BE2C (cell line): Measurements from ENCODE around the gene KMT2A.
A peak's percentile ranks its signal among the peaks of the same experiment; 100 is the strongest.
"Not testable (repeated sequence)": the region's sequence is repeated elsewhere in the genome, so short reads cannot be mapped to it uniquely, and the experiment has no call there.

Experiments
- DNase-seq: peaks from one replicate; pipeline ENCODE4 v3.0.0-alpha.2; 2020
- H3K27me3 ChIP-seq: fragments of 250-450 bp; sonication (Bioruptor Pico); 2 replicates; pipeline ENCODE4 v1.5.1; 2020; ENCODE audit warnings: mild to moderate bottlenecking
- H3K36me3 ChIP-seq: fragments of 250-450 bp; sonication (Bioruptor Pico); 2 replicates; pipeline ENCODE4 v1.5.1; 2020; ENCODE audit warnings: mild to moderate bottlenecking
- H3K4me1 ChIP-seq: fragments of 250-450 bp; sonication (Bioruptor Pico); 2 replicates; pipeline ENCODE4 v1.5.1; 2020
- H3K4me3 ChIP-seq: 2 replicates; pipeline ENCODE4 v1.5.1; 2011; ENCODE audit warnings: low read depth, low read length
- H3K9me3 ChIP-seq: fragments of 250-450 bp; sonication (Bioruptor Pico); 2 replicates; pipeline ENCODE4 v1.5.1; 2020
- TF ChIP-seq, protein P1 (sequence below): IDR thresholded peaks from 2 replicates; pipeline ENCODE4 v1.5.1; 2012; ENCODE audit warnings: mild to moderate bottlenecking, low read depth, low read length

Gene KMT2A

DNA sequence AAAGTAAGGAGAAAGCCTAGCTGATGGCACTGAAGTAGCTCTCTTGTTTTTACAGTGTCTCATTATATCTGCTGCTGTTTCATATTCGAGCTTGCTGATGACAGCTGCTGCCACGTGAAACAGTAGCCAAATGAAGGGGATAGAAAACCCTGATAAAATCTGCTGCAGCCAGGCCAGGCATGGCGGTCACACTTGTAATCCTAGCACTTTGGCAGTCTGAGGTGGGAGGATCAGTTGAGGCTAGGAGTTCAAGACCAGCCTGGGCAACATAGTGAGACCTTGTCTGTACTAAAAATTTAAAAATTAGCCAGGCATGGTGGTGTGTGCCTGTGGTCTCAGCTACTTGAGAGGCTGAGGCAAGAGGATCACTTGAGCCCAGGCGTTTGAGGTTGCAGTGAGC lies 116.0 kb downstream of the KMT2A start:
- no peaks in the 10 kb centered on the region for H3K27me3 ChIP-seq
- DNase-seq: no peak
- TF ChIP-seq, protein P1, sequence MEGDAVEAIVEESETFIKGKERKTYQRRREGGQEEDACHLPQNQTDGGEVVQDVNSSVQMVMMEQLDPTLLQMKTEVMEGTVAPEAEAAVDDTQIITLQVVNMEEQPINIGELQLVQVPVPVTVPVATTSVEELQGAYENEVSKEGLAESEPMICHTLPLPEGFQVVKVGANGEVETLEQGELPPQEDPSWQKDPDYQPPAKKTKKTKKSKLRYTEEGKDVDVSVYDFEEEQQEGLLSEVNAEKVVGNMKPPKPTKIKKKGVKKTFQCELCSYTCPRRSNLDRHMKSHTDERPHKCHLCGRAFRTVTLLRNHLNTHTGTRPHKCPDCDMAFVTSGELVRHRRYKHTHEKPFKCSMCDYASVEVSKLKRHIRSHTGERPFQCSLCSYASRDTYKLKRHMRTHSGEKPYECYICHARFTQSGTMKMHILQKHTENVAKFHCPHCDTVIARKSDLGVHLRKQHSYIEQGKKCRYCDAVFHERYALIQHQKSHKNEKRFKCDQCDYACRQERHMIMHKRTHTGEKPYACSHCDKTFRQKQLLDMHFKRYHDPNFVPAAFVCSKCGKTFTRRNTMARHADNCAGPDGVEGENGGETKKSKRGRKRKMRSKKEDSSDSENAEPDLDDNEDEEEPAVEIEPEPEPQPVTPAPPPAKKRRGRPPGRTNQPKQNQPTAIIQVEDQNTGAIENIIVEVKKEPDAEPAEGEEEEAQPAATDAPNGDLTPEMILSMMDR: no peak
- no peaks in the 10 kb centered on the region for H3K4me1 ChIP-seq
- no peaks in the 10 kb centered on the region for H3K9me3 ChIP-seq
- H3K36me3 ChIP-seq: peaks cover 9% of the 10 kb centered on the region
- no peak overlapping the region for H3K4me3 ChIP-seq

DNA sequence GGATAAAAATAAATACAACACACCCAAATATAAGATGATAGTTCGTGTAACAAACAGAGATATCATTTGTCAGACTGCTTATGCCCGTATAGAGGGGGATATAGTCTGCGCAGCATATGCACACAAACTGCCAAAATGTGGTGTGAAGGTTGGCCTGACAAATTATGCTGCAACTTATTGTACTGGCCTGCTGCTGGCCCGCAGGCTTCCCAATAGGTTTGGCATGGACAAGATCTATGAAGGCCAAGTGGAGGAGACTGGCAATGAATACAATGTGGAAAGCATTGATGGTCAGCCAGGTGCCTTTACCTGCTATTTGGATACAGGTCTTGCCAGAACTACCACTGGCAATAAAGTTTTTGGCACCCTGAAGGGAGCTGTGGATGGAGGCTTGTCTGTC lies 124.5 kb downstream of the KMT2A start:
- TF ChIP-seq, protein P1: no peak
- Histone ChIP-seq H3K27me3 (no peaks in the 10 kb centered on the region), H3K4me1 (no peaks in the 10 kb centered on the region), H3K9me3 (no peaks in the 10 kb centered on the region), H3K36me3 (peaks cover 7% of the 10 kb centered on the region), H3K4me3 (no peak overlapping the region)
- DNase-seq: no peak

- peak overlapping the region; percentile 84 for H3K4me3 ChIP-seq
- no peaks in the 10 kb centered on the region for H3K4me1 ChIP-seq
- H3K9me3 ChIP-seq: no peaks in the 10 kb centered on the region
- no peaks in the 10 kb centered on the region for H3K36me3 ChIP-seq
- TF ChIP-seq, protein P1: no peak
- DNase-seq: no peak
- H3K27me3 ChIP-seq: no peaks in the 10 kb centered on the region
Observed at GRCh38 chr11:118565051-118565450, 128.8 kb downstream of the KMT2A start.

GRCh38 chr11:118569670-118570069 lies 133.4 kb downstream of the KMT2A start:
- TF ChIP-seq, protein P1: no peak
- peaks cover 5% of the 10 kb centered on the region; the same call in 1 of the 2 replicates for H3K36me3 ChIP-seq
- no peaks in the 10 kb centered on the region for H3K27me3 ChIP-seq
- DNase-seq: no peak
- H3K4me3 ChIP-seq: no peak overlapping the region
- no peaks in the 10 kb centered on the region; the same call in 1 of the 2 replicates for H3K4me1 ChIP-seq
- no peaks in the 10 kb centered on the region for H3K9me3 ChIP-seq

DNA sequence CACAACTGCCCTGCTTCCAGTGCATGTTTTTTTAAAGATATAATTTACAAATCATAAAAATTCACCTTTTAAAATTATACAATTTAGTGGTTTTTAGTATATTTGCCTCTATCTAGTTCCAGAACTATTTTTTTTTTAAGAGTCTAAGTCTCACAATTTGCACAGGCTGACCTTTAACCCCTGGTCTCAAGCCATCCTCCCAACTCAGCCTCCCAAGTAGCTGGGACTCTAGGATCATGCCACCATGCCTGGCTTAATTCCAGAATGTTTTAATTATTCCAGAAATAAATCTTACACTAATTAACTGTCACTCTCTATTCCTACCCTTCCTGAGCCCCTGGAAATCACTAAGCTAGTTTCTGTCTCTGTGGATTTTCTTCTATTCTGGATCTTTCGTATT lies 134.5 kb downstream of the KMT2A start:
- Histone ChIP-seq H3K4me1 (peaks cover 4% of the 10 kb centered on the region; the same call in 1 of the 2 replicates), H3K4me3 (no peak overlapping the region), H3K9me3 (no peaks in the 10 kb centered on the region), H3K36me3 (peaks cover 5% of the 10 kb centered on the region; the same call in 1 of the 2 replicates), H3K27me3 (no peaks in the 10 kb centered on the region)
- no peak for DNase-seq
- TF ChIP-seq, protein P1: no peak

GRCh38 chr11:118571701-118572060 lies 135.4 kb downstream of the KMT2A start:
- H3K9me3 ChIP-seq, DNase-seq, H3K27me3 ChIP-seq, H3K36me3 ChIP-seq, H3K4me1 ChIP-seq: not testable (repeated sequence)
- peak overlapping the region; percentile 78 for H3K4me3 ChIP-seq
